Keratinocyte (primary cell): ENCODE data around the gene RAD18. TPM values are rescaled to one million over a fixed set of nuclear protein-coding genes. Genes with fewer than 3 reads are reported as not detected.

ENCODE experiments used
- DNase-seq: peaks from one replicate; pipeline ENCODE4 v3.0.0-alpha.2; 2011; ENCODE audit warnings: low read depth, missing footprints, low spot score
- FAIRE-seq: peaks from 2 replicates; lab custom pipeline; 2011; peaks lifted over from hg19 to GRCh38; lab: Jason Lieb, UNC
- H2AFZ ChIP-seq: 2 replicates; pipeline ENCODE4 v1.6.0; 2012; ENCODE audit warnings: low read length, control low read depth, inconsistent platforms; ENCODE audit not compliant: control insufficient read depth
- H3K27ac ChIP-seq: 2 replicates; pipeline ENCODE4 v1.5.1; 2011; ENCODE audit warnings: low read length; ENCODE audit not compliant: control insufficient read depth, insufficient read depth
- H3K27me3 ChIP-seq: 3 replicates; pipeline ENCODE4 v1.6.0; 2011; ENCODE audit warnings: low read length; ENCODE audit not compliant: control insufficient read depth, insufficient read depth; ENCODE audit errors: extremely low read depth
- H3K36me3 ChIP-seq, 2 experiments: 2 replicates in 1 of 2; 3 replicates in 1 of 2; pipeline ENCODE4 v1.5.1; 2011; ENCODE audit warnings: low read length in 2 of 2, mild to moderate bottlenecking in 1 of 2; ENCODE audit not compliant: control insufficient read depth in 2 of 2, insufficient read depth in 2 of 2; ENCODE audit errors: extremely low read depth in 1 of 2
- H3K4me1 ChIP-seq: 3 replicates; pipeline ENCODE4 v1.5.1; 2011; ENCODE audit warnings: low read length; ENCODE audit not compliant: control insufficient read depth, insufficient read depth; ENCODE audit errors: extremely low read depth
- H3K4me2 ChIP-seq: 3 replicates; pipeline ENCODE4 v1.6.0; 2011; ENCODE audit warnings: low read depth, low read length; ENCODE audit not compliant: control insufficient read depth, insufficient read depth; ENCODE audit errors: extremely low read depth
- H3K4me3 ChIP-seq, 3 experiments: fragments of 200-600 bp in 1 of 3; sonication (generic) in 1 of 3; 2 replicates in 2 of 3; 3 replicates in 1 of 3; pipeline ENCODE4 v1.5.1; 2011 to 2016; ENCODE audit warnings: low read length in 3 of 3, mild to moderate bottlenecking in 3 of 3, control low read depth in 2 of 3, inconsistent platforms in 1 of 3, low read depth in 1 of 3, mixed read lengths in 1 of 3, mixed run types in 1 of 3, moderate library complexity in 1 of 3; ENCODE audit not compliant: control insufficient read depth in 2 of 3, insufficient read depth in 2 of 3; ENCODE audit errors: extremely low read depth in 1 of 3
- H3K79me2 ChIP-seq: 2 replicates; pipeline ENCODE4 v1.6.0; 2012; ENCODE audit warnings: low read length; ENCODE audit not compliant: control insufficient read depth, insufficient read depth
- H3K9ac ChIP-seq: 3 replicates; pipeline ENCODE4 v1.6.0; 2011; ENCODE audit warnings: low read length; ENCODE audit not compliant: control insufficient read depth, insufficient read depth; ENCODE audit errors: extremely low read depth
- H3K9me1 ChIP-seq: 3 replicates; pipeline ENCODE4 v1.6.0; 2011; ENCODE audit warnings: low read length; ENCODE audit not compliant: control insufficient read depth, insufficient read depth; ENCODE audit errors: extremely low read depth
- H3K9me3 ChIP-seq: 2 replicates; pipeline ENCODE4 v1.5.1; 2012; ENCODE audit warnings: low read depth, low read length; ENCODE audit not compliant: control insufficient read depth
- H4K20me1 ChIP-seq: 3 replicates; pipeline ENCODE4 v1.6.0; 2011; ENCODE audit warnings: low read length; ENCODE audit not compliant: control insufficient read depth, insufficient read depth; ENCODE audit errors: extremely low read depth
- EZH2 ChIP-seq: IDR thresholded peaks from one replicate; pipeline ENCODE4 v1.6.1; 2012; ENCODE audit warnings: inconsistent platforms, mild to moderate bottlenecking, low read length, moderate library complexity
- dilution Hi-C: fragments of 300-500 bp; cut with MboI; formaldehyde crosslinking; loops from one replicate; pipeline ENCODE4 v1.7.0; 2020; ENCODE audit warnings: low sequenced_read_pairs; ENCODE audit not compliant: extremely low pct_ligation_motif_present
- polyA plus RNA-seq, 5 experiments: library from polyadenylated mRNA; depleted of rRNA in 3 of 5; stranded (reverse) in 3 of 5; stranded (forward) in 1 of 5; unstranded in 1 of 5; fragments of >200 nt; gene quantifications; 1 replicate in 1 of 5; 2 replicates in 3 of 5; 3 replicates in 1 of 5; pipeline versions ENCODE4 v1.2.1 to v1.2.3, GENCODE V29; 2011 to 2012; ENCODE audit warnings: missing spikeins in 2 of 5, low read depth in 1 of 5, low replicate concordance in 1 of 5
- TF ChIP-seq, protein P1 (sequence below), 3 experiments: IDR thresholded peaks in 1 of 3; conservative IDR thresholded peaks in 1 of 3; optimal IDR thresholded peaks in 1 of 3; 2 replicates in 2 of 3; 3 replicates in 1 of 3; pipeline versions ENCODE3 to v1.5.1; 2011; ENCODE audit warnings: low read length in 3 of 3, mild to moderate bottlenecking in 3 of 3, moderate library complexity in 2 of 3, control low read depth in 1 of 3, inconsistent platforms in 1 of 3; ENCODE audit not compliant: insufficient read depth in 2 of 3; ENCODE audit errors: extremely low read depth in 1 of 3

Gene RAD18
- polyA plus RNA-seq, 1 donor (not counting 4 experiments of a cell fraction or from before 2014, with no cell fraction given): 16.0 TPM

DNA sequence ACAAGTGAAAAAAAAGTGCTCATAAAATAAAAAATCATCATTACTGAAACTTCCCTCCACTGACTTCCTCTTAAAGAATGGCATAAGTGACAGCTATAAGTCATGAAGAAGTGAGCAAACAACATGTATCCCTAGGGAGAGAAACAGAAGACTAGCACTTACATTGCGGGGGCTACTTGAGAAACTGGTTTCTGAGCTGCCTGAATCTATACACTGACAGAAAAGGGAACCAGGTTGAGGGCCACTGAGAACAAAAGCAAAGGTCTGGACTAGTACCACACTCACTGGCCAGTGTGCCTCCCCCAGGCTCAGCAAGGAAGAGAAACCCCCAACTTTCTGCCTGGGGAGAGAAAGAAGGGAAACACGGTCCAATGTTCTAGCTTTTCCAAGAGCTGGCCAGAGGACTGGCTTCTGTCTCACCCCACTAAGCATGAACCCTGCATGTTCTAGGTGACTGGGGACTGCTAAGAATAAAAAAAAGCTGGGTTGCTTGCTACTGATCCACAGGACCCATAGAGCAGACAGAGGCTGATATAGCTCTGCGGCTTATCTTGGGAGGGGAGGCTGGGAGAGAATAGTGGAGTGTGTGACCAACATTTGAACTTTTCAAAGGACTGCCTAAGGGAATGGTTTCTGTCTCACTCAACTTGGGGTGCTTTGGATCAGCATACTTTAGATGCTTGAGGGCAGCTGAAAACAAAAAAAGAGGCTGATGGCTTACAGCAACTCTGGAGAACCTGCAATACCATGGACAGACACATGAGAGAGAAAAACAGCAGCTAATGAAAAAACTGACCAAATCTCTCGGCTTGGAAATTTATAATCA lies 8.1 kb downstream of the RAD18 start:
- Histone ChIP-seq H3K9ac (peak overlapping the region; percentile 16), H3K36me3 (peaks cover 0 to 12% of the 10 kb centered on the region in 2 experiments), H3K27ac (peak overlapping the region; percentile 38), H3K4me1 (peaks cover 25% of the 10 kb centered on the region), H2AFZ (no peak overlapping the region), H3K9me3 (no peaks in the 10 kb centered on the region), H3K4me3 (no peak overlapping the region), H4K20me1 (no peaks in the 10 kb centered on the region), H3K27me3 (no peaks in the 10 kb centered on the region), H3K79me2 (peaks cover 66% of the 10 kb centered on the region), H3K9me1 (no peaks in the 10 kb centered on the region), H3K4me2 (peak overlapping the region; percentile 50)
- no peak for DNase-seq
- TF ChIP-seq, protein P1, sequence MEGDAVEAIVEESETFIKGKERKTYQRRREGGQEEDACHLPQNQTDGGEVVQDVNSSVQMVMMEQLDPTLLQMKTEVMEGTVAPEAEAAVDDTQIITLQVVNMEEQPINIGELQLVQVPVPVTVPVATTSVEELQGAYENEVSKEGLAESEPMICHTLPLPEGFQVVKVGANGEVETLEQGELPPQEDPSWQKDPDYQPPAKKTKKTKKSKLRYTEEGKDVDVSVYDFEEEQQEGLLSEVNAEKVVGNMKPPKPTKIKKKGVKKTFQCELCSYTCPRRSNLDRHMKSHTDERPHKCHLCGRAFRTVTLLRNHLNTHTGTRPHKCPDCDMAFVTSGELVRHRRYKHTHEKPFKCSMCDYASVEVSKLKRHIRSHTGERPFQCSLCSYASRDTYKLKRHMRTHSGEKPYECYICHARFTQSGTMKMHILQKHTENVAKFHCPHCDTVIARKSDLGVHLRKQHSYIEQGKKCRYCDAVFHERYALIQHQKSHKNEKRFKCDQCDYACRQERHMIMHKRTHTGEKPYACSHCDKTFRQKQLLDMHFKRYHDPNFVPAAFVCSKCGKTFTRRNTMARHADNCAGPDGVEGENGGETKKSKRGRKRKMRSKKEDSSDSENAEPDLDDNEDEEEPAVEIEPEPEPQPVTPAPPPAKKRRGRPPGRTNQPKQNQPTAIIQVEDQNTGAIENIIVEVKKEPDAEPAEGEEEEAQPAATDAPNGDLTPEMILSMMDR (optimal IDR thresholded peaks at IDR 0.05 in 1 of 3, IDR thresholded peaks at IDR 0.05 in 1 of 3, conservative IDR thresholded peaks at IDR 0.05 in 1 of 3; ENCODE audit: extremely low read depth in 1 of 3, insufficient read depth in 2 of 3, low read length in 3 of 3): peak in 1 of 3 experiments; percentile 15
- TF ChIP-seq EZH2: no peak
- FAIRE-seq: peak; percentile 32
- dilution Hi-C loops: no loop called here

DNA sequence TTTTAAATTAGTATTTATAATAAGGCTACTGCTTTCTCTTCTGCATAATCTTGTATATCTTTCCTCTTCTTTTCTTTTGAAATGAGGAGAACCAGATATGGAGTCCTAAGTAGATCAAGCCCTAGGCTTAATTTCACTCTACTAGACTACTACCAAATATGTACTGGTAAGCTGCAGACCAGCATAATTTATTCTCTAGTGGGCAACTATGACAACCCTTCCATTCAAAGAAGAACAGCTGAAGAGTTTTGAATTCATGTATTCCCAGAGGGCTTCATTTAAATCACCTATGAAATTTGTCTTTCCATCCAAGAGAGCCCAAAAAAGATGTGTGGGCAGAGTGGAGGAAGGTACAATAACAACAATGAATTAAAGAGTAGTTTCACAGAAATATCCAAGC lies 10.0 kb downstream of the RAD18 start:
- peaks cover 61% of the 10 kb centered on the region for H3K79me2 ChIP-seq
- dilution Hi-C loops: no loop called here

More for the DNA sequence above, 10.0 kb downstream of the RAD18 start:
- Histone ChIP-seq H3K4me1 (peaks cover 25% of the 10 kb centered on the region), H3K27ac (no peak overlapping the region), H3K4me3 (no peak overlapping the region), H3K9me3 (no peaks in the 10 kb centered on the region), H3K27me3 (no peaks in the 10 kb centered on the region), H3K36me3 (peaks cover 0 to 9% of the 10 kb centered on the region in 2 experiments), H3K4me2 (no peak overlapping the region), H4K20me1 (no peaks in the 10 kb centered on the region), H3K9ac (no peak overlapping the region), H2AFZ (no peak overlapping the region), H3K9me1 (peaks cover 3% of the 10 kb centered on the region)
- DNase-seq (no peak), FAIRE-seq (no peak)
- no peak for TF ChIP-seq EZH2
- TF ChIP-seq, protein P1 (optimal IDR thresholded peaks at IDR 0.05 in 1 of 3, IDR thresholded peaks at IDR 0.05 in 1 of 3, conservative IDR thresholded peaks at IDR 0.05 in 1 of 3; ENCODE audit: extremely low read depth in 1 of 3, insufficient read depth in 2 of 3, low read length in 3 of 3): no peak
